AG04449 (cell line): Measurements from ENCODE around the gene NEMP1.

Source experiments
- CTCF ChIA-PET: fragments of 350-600 bp; formaldehyde crosslinking; extraction: SDS; loops from one replicate; lab custom pipeline; 2021; ENCODE audit warnings: antibody characterized with exemption; lab: Yijun Ruan, JAX
- POLR2A ChIA-PET: fragments of 400-600, 350-600 bp; formaldehyde crosslinking; extraction: SDS; loops from one replicate; lab custom pipeline; 2020; ENCODE audit warnings: antibody characterized with exemption, inconsistent platforms; lab: Yijun Ruan, JAX
- DNase-seq: peaks from one replicate; pipeline ENCODE4 v3.0.0-alpha.2; 2010; ENCODE audit warnings: low read depth, low spot score
- H3K4me3 ChIP-seq: 2 replicates; pipeline ENCODE4 v1.5.1; 2011; ENCODE audit warnings: low read depth, mild to moderate bottlenecking, control low read depth, low read length
- TF ChIP-seq, protein P1 (sequence below): IDR thresholded peaks from one replicate; pipeline ENCODE4 v1.5.1; 2011; ENCODE audit warnings: mild to moderate bottlenecking, moderate library complexity, low read length, control low read depth, inconsistent platforms; ENCODE audit not compliant: insufficient read depth; ENCODE audit errors: missing control alignments

Gene NEMP1

DNA sequence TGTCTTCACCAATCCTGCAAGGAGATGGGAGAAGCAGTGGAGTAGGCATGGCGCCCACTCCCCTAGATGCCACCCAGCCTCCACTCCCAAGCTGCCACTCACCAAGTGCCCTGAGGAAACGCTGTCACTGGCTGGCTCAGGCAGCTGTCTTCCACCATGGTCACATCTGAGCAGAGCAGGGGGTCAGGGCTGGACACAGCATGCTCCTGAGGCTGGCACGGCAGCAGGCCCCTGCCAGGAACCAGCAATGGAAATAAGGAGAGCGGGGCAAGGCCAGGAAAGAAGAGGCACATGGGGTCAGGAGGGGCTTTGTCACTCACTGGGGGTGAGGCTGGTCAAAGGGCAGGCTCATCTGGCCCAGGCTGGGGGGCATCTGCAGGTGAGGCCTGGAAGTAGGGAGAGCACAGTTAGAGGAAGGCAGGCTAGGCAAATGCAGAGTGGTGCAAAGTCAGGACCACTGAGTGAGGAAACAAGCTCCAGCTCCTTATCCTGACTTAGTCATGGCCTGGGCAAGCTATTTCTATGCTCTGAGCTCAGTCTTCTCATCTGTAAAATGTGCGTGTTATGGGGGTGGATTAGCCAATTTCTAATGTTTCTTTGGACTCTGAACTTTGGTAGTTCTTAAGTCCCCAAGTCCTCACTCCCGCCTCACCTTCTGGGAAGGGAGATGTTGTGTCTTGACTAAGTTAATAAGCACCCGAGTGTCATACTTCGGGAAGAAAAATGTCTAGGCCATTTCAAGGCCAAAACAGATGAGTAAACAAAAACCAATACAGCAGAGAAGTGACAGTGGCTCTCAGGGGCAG lies 18.4 kb upstream of the NEMP1 start:
- ChIA-PET POLR2A (interaction anchor here (0.7 to 4.7 kb wide), 5 partner anchors 7 to 155 kb away, joined by 3 to 64 read pairs (median 5); partner anchors contain the start of gene STAT6), CTCF (interaction anchor here (0.7 to 16.5 kb wide), 7 partner anchors 10 to 78 kb away, joined by 3 to 218 read pairs (median 4); partner anchors contain the start of gene STAT6)
- TF ChIP-seq, protein P1, sequence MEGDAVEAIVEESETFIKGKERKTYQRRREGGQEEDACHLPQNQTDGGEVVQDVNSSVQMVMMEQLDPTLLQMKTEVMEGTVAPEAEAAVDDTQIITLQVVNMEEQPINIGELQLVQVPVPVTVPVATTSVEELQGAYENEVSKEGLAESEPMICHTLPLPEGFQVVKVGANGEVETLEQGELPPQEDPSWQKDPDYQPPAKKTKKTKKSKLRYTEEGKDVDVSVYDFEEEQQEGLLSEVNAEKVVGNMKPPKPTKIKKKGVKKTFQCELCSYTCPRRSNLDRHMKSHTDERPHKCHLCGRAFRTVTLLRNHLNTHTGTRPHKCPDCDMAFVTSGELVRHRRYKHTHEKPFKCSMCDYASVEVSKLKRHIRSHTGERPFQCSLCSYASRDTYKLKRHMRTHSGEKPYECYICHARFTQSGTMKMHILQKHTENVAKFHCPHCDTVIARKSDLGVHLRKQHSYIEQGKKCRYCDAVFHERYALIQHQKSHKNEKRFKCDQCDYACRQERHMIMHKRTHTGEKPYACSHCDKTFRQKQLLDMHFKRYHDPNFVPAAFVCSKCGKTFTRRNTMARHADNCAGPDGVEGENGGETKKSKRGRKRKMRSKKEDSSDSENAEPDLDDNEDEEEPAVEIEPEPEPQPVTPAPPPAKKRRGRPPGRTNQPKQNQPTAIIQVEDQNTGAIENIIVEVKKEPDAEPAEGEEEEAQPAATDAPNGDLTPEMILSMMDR = no peak
- DNase-seq = no peak
- H3K4me3 ChIP-seq = no peak overlapping the region

DNA sequence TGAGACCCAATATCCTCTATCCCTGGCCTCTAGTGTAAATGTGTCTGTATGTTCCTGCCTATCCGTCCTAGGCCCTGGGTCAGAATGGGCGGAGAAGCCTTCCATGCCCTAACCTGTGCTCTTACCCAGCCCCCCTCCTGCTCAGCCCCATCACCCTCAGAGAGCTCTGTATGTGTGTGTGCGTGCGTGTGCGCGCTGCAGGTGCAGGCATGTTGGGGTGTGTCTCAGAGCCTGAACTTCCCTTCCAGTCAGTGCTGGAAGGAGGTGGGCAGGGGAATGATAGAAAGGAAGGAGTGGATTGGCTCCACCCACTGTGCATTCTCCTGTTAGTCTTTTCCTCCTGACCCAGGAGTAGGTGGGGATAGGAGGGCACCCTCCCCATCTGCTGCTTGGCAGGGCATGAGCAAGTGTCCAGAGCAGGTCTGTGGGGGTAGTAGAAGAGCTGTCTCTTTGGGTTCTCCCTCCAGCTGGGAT lies 17.5 kb upstream of the NEMP1 start:
- no peak for DNase-seq
- ChIA-PET POLR2A (interaction anchor here (1.1 to 4.7 kb wide), 5 partner anchors 8 to 32 kb away, joined by 3 to 64 read pairs (median 5); partner anchors contain the start of genes LRP1, NEMP1 and STAT6), CTCF (interaction anchor here (0.7 to 16.5 kb wide), 6 partner anchors 11 to 118 kb away, joined by 3 to 218 read pairs (median 4); partner anchors contain the start of gene STAT6)
- TF ChIP-seq, protein P1 = no peak
- H3K4me3 ChIP-seq = no peak overlapping the region

DNA sequence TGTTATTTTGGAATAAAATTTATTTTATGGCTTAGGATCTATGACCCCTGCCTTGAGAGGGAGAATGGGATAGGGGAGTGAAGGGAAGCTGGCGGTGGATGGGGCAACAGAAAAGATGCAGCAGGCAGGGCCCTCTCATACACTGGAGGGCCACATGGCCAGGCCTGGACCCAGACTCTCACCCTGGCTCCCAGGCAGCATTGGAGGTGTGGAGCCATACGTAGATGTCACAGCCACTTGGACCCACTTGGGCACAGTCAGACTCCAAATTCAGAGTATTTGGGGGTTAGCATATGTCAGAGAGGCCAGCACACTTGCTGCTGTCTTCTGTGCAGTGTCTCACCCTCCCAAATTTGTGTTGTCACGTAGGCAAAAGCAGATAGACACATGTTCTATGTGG lies 16.8 kb upstream of the NEMP1 start:
- TF ChIP-seq, protein P1 = no peak
- H3K4me3 ChIP-seq = no peak overlapping the region
- ChIA-PET POLR2A (interaction anchor here (0.7 to 4.7 kb wide), 4 partner anchors 14 to 357 kb away, joined by 3 to 64 read pairs (median 4); partner anchors contain the start of genes LRP1, NEMP1 and STAT6), CTCF (interaction anchor here (1.1 to 16.5 kb wide), 5 partner anchors 12 to 119 kb away, joined by 4 to 218 read pairs (median 5); partner anchors contain the start of gene STAT6)
- DNase-seq = no peak

DNA sequence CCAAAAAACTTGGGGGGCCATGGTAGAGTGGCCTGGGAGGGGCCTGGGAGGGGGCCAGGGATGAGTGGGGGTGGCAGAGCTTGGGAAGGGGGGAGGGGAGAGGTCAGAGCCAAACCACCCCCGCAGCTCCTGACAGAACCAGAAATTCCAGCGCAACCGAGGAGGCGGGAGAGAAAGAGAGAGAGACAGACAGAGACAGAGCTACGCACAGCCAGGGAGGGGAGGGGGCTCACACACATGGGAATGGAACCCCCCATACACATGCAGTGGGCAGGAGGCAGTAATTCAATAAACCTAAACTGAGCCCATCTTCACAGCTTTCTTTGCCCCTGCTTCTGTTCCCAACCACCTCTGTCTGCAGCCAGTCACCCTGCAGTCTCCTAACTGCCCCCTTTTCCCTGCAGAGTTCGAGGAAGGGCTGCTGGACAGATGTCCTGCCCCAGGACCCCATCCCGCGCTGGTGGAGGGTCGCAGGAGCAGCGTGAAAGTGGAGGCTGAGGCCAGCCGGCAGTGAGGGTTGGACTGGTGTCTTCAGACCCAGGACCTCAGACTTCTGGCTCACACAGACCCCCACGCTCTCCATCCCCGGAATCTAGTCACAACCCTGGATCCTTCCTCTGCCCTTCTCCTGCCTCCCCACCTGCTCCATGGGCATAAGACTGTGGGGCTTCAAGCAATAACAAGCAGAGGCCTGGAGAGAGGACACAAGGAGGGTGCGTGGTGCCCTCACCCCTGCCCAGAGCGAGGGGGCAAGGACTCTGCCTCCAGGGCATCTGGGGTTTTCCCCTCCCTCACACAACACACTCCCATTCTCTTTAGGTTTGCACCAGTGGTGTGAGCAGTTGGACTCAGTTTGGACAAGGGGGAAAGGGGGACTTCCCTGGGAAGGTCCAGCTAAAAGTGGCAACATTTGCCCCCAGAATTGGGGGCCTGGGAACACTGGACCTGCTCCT lies 15.9 kb upstream of the NEMP1 start:
- ChIA-PET CTCF (interaction anchor here (0.7 to 16.5 kb wide), 11 partner anchors 13 to 156 kb away, joined by 3 to 218 read pairs (median 7); partner anchors contain the start of genes NEMP1, SHMT2, STAC3 and STAT6), POLR2A (interaction anchor here (0.7 to 2.0 kb wide), 8 partner anchors 10 to 357 kb away, joined by 3 to 15 read pairs (median 6); partner anchors contain the start of genes NEMP1, SHMT2 and STAT6)
- no peak overlapping the region for H3K4me3 ChIP-seq
- no peak for DNase-seq
- TF ChIP-seq, protein P1 = no peak

DNA sequence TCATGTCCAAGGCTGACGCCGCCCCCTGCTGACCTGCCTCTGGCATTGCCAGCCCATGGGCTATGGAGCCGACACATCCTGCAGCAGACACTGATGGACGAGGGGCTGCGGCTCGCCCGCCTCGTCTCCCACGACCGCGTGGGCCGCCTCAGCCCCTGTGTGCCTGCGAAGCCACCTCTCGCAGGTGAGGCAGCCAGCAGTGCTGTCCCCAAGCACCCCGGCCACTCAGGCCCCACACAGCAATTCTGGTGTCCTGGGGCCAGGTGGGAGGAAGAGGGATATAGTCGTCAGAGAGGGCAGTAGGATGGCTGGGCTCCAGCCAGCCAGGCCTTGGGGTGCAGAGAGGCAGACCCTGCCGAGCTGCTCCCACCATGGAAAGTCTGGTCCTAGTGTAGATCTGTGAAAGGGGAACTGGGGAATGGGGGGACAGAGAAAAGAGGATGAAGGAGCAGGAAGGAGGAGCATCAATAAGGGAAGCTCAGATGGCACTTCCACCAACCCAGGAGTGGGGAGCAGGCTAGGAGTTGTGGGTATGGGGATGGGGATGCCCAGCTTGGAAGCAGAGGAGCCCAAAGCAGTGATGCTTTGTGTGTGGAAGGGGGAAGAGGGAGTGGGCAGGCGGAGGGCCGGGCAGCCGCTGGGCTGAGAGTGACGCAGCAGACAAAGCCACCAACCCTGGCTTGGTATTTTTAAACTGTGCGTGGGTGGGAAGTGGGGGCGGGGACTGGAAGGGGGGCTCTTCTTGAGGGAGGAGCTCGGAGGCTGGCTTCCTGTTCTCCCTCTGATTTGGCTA lies 15.0 kb upstream of the NEMP1 start:
- CTCF ChIA-PET = interaction anchor here (0.7 to 16.5 kb wide), 15 partner anchors 14 to 157 kb away, joined by 3 to 218 read pairs (median 7); partner anchors contain the start of genes NEMP1, SHMT2, STAC3 and STAT6
- TF ChIP-seq, protein P1 = peak; percentile 79
- POLR2A ChIA-PET = interaction anchor here (1.2 to 2.0 kb wide), 9 partner anchors 10 to 136 kb away, joined by 4 to 15 read pairs (median 6); partner anchors contain the start of genes NEMP1, SHMT2 and STAT6
- DNase-seq = no peak
- peak overlapping the region; percentile 4 for H3K4me3 ChIP-seq
